WTC11 (cell line): ENCODE results near the gene CEP350. TPM values are rescaled to one million over a fixed set of nuclear protein-coding genes. Genes with fewer than 3 reads are reported as not detected.
A peak's percentile ranks its signal among the peaks of the same experiment; 100 is the strongest.

ENCODE experiments used
- ATAC-seq: fragments of 200-7000 bp; cut with Tn5 transposase; 2 replicates; pipeline ENCODE4 v1.10.0; 2021; ENCODE audit warnings: mild to moderate bottlenecking, moderate library complexity
- CTCF ChIA-PET: fragments of 300-600 bp; sonication (Branson Sonifier 250); formaldehyde crosslinking; loops from one replicate; lab custom pipeline; 2021; ENCODE audit warnings: antibody characterized with exemption; lab: Charles Lee
- POLR2A ChIA-PET: fragments of 350-600 bp; sonication (Branson Sonifier 250); formaldehyde crosslinking; loops from one replicate; lab custom pipeline; 2021; ENCODE audit warnings: antibody characterized with exemption; lab: Charles Lee
- DNase-seq: peaks from one replicate; pipeline ENCODE4 v3.0.0; 2021; ENCODE audit warnings: low spot score
- H3K27ac Mint-ChIP-seq: 2 replicates; pipeline ENCODE4 v1.8.0; 2021; ENCODE audit warnings: mixed read lengths
- H3K27me3 Mint-ChIP-seq: 2 replicates; pipeline ENCODE4 v1.8.0; 2021; ENCODE audit warnings: low read depth, mild to moderate bottlenecking, moderate library complexity, mixed read lengths
- H3K36me3 Mint-ChIP-seq: 2 replicates; pipeline ENCODE4 v1.8.0; 2021; ENCODE audit warnings: mixed read lengths
- H3K4me1 Mint-ChIP-seq: 2 replicates; pipeline ENCODE4 v1.8.0; 2022; ENCODE audit warnings: mixed read lengths
- H3K4me3 Mint-ChIP-seq: 2 replicates; pipeline ENCODE4 v1.8.0; 2021; ENCODE audit warnings: mild to moderate bottlenecking, moderate library complexity, mixed read lengths
- H3K9me3 Mint-ChIP-seq: 2 replicates; pipeline ENCODE4 v1.8.0; 2021; ENCODE audit warnings: mixed read lengths
- AR ChIP-seq: fragments of 250-450 bp; sonication (Bioruptor Pico); IDR thresholded peaks from 2 replicates; pipeline ENCODE4 v1.9.0; 2021; ENCODE audit warnings: mild to moderate bottlenecking
- ARID4B ChIP-seq: sonication (generic); formaldehyde crosslinking; IDR thresholded peaks from 2 replicates; pipeline ENCODE4 v1.8.0; 2023; ENCODE audit warnings: missing genetic modification reagents, mild to moderate bottlenecking, borderline replicate concordance
- ATF1 ChIP-seq: sonication (generic); formaldehyde crosslinking; IDR thresholded peaks from 2 replicates; pipeline ENCODE4 v1.8.1; 2023; ENCODE audit warnings: mild to moderate bottlenecking, moderate library complexity, missing genetic modification reagents
- ATF6 ChIP-seq: sonication (generic); formaldehyde crosslinking; IDR thresholded peaks from 2 replicates; pipeline ENCODE4 v1.8.1; 2023; ENCODE audit warnings: mild to moderate bottlenecking, missing genetic modification reagents
- EMX1 ChIP-seq: fragments of 250-450 bp; sonication (Bioruptor Pico); IDR thresholded peaks from 2 replicates; pipeline ENCODE4 v1.8.0; 2021; ENCODE audit warnings: mild to moderate bottlenecking
- FOXK1 ChIP-seq: sonication (generic); formaldehyde crosslinking; IDR thresholded peaks from 2 replicates; pipeline ENCODE4 v1.8.0; 2022; ENCODE audit warnings: mild to moderate bottlenecking, moderate library complexity, missing genetic modification reagents
- FOXP1 ChIP-seq: sonication (generic); formaldehyde crosslinking; IDR thresholded peaks from 2 replicates; pipeline ENCODE4 v1.8.0; 2022; ENCODE audit warnings: missing genetic modification reagents, mild to moderate bottlenecking, moderate library complexity, borderline replicate concordance
- GRHL2 ChIP-seq: fragments of 250-450 bp; sonication (Bioruptor Pico); IDR thresholded peaks from 2 replicates; pipeline ENCODE4 v1.8.0; 2022; ENCODE audit warnings: mild to moderate bottlenecking, moderate library complexity; ENCODE audit not compliant: insufficient replicate concordance, severe bottlenecking
- IRF2 ChIP-seq: sonication (generic); formaldehyde crosslinking; IDR thresholded peaks from 2 replicates; pipeline ENCODE4 v1.8.0; 2022; ENCODE audit warnings: low read depth, missing genetic modification reagents, borderline replicate concordance
- RORB ChIP-seq: fragments of 250-450 bp; sonication (Bioruptor Pico); IDR thresholded peaks from 2 replicates; pipeline ENCODE4 v1.9.0; 2021; ENCODE audit warnings: mild to moderate bottlenecking
- SP1 ChIP-seq: sonication (generic); formaldehyde crosslinking; conservative IDR thresholded peaks from 2 replicates; pipeline ENCODE4 v1.8.1; 2022; ENCODE audit warnings: missing genetic modification reagents
- TEAD1 ChIP-seq: sonication (generic); formaldehyde crosslinking; IDR thresholded peaks from 2 replicates; pipeline ENCODE4 v1.8.0; 2022; ENCODE audit warnings: mild to moderate bottlenecking, missing genetic modification reagents
- ZBTB43 ChIP-seq: sonication (generic); formaldehyde crosslinking; IDR thresholded peaks from 2 replicates; pipeline ENCODE4 v1.8.1; 2023; ENCODE audit warnings: mild to moderate bottlenecking, missing genetic modification reagents
- ZNF121 ChIP-seq: sonication (generic); formaldehyde crosslinking; IDR thresholded peaks from 2 replicates; pipeline ENCODE4 v1.8.0; 2023; ENCODE audit warnings: missing genetic modification reagents
- ZNF232 ChIP-seq: sonication (generic); formaldehyde crosslinking; IDR thresholded peaks from 2 replicates; pipeline ENCODE4 v1.8.0; 2022; ENCODE audit warnings: mild to moderate bottlenecking, missing genetic modification reagents
- ZNF263 ChIP-seq: sonication (generic); formaldehyde crosslinking; IDR thresholded peaks from 2 replicates; pipeline ENCODE4 v1.8.1; 2022; ENCODE audit warnings: low read depth, mild to moderate bottlenecking, moderate library complexity, missing genetic modification reagents
- ZNF281 ChIP-seq: sonication (generic); formaldehyde crosslinking; IDR thresholded peaks from 2 replicates; pipeline ENCODE4 v1.8.0; 2023; ENCODE audit warnings: mild to moderate bottlenecking, missing genetic modification reagents
- ZNF317 ChIP-seq: sonication (generic); formaldehyde crosslinking; IDR thresholded peaks from 2 replicates; pipeline ENCODE4 v1.8.1; 2023; ENCODE audit warnings: low read depth, mild to moderate bottlenecking, moderate library complexity, missing genetic modification reagents, borderline replicate concordance
- ZNF396 ChIP-seq: fragments of 250-450 bp; sonication (Bioruptor Pico); IDR thresholded peaks from 2 replicates; pipeline ENCODE4 v1.8.0; 2021; ENCODE audit warnings: mild to moderate bottlenecking, moderate library complexity, borderline replicate concordance
- total RNA-seq: library from RNA; stranded (reverse); gene quantifications from 3 replicates; pipeline ENCODE4 v1.2.3, GENCODE V29; 2021

Gene CEP350
- total RNA-seq, 1 experiment from 2014 or later = 34.2 TPM

GRCh38 chr1:179955287-179955680 lies 674 bp downstream of the CEP350 start:
- no peak for DNase-seq
- TF ChIP-seq ATF6 (no peak), ZBTB43 (CRISPR knock-in tag) (no peak), ZNF121 (CRISPR knock-in tag) (no peak), ATF1 (CRISPR knock-in tag) (0 out of 2 replicates have a peak, but pooled peaks have one; percentile 10), TEAD1 (CRISPR knock-in tag) (no peak), ARID4B (CRISPR knock-in tag) (no peak)
- CTCF ChIA-PET = no interaction called here
- H3K9me3 Mint-ChIP-seq = no peaks in the 10 kb centered on the region
- no peak for ATAC-seq
- H3K36me3 Mint-ChIP-seq = no peaks in the 10 kb centered on the region
- POLR2A ChIA-PET = interaction anchor here (0.6 to 1.4 kb wide), 2 partner anchors 73 to 115 kb away, joined by 7 to 11 read pairs; partner anchors contain the start of gene TOR1AIP1
- H3K27ac Mint-ChIP-seq = peak overlapping the region; percentile 95
- H3K4me3 Mint-ChIP-seq = peak overlapping the region; percentile 85
- H3K4me1 Mint-ChIP-seq = peaks cover 24% of the 10 kb centered on the region
- no peaks in the 10 kb centered on the region for H3K27me3 Mint-ChIP-seq

- ChIA-PET CTCF (no interaction called here), POLR2A (interaction anchor here (0.6 kb wide), 1 partner anchor 115 kb away, joined by 7 read pairs; no protein-coding TSS in a partner anchor)
- ATAC-seq (no peak), DNase-seq (no peak)
- Mint-ChIP-seq H3K4me3 (peak overlapping the region; percentile 85), H3K27me3 (no peaks in the 10 kb centered on the region), H3K9me3 (no peaks in the 10 kb centered on the region), H3K27ac (peak overlapping the region; percentile 95), H3K4me1 (peaks cover 24% of the 10 kb centered on the region), H3K36me3 (no peaks in the 10 kb centered on the region)
- TF ChIP-seq ZNF281 (CRISPR knock-in tag) (no peak), ZNF317 (CRISPR knock-in tag) (no peak), ZNF396 (CRISPR knock-in tag) (no peak), SP1 (CRISPR knock-in tag) (no peak), FOXK1 (CRISPR knock-in tag) (no peak), AR (CRISPR knock-in tag) (no peak), FOXP1 (CRISPR knock-in tag) (no peak), EMX1 (no peak), GRHL2 (CRISPR knock-in tag) (no peak), RORB (CRISPR knock-in tag) (no peak), IRF2 (CRISPR knock-in tag) (no peak), ZNF263 (CRISPR knock-in tag) (no peak), ZNF232 (CRISPR knock-in tag) (no peak)
Observed at GRCh38 chr1:179955731-179956130, 1.1 kb downstream of the CEP350 start.
